NCI-H2081 (cell line): ENCODE measurements around the gene TJP2.

Experiments
- DNase-seq, 2 experiments: peaks; one replicate each; lab custom pipeline; 2025; lab: John Stamatoyannopoulos, UW

TJP2 gene

GRCh38 chr9:69173891-69174615, at the start of gene TJP2:
Gene TJP2, plus strand, starts transcription at chr9:69174277. Its CDS starts 96 bp downstream, at chr9:69174373.
- peak; percentile 51 to 70 for DNase-seq

- DNase-seq: no peak
Observed at GRCh38 chr9:69130456-69131441, 43.3 kb upstream of the TJP2 start.

DNA sequence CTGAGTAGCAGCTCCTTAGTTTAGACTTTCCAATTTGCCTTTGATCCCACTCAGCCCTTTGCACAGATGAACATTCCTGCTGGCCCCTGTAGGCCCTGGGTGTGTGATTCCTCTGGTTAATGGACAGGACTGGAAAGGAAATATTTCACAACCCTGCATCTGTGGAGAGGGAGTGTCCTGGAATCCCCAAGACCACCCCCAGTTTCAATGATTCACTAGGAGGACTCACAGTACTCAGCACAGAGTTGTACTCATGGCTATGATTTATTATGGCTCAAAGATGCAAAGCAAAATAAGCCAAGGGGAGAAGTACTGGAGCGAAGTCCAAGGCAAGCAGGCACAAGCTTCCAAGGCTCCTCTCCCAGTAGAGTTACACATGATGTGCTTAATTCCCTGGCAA, 42.4 kb upstream of the TJP2 start:
- DNase-seq: no peak

DNA sequence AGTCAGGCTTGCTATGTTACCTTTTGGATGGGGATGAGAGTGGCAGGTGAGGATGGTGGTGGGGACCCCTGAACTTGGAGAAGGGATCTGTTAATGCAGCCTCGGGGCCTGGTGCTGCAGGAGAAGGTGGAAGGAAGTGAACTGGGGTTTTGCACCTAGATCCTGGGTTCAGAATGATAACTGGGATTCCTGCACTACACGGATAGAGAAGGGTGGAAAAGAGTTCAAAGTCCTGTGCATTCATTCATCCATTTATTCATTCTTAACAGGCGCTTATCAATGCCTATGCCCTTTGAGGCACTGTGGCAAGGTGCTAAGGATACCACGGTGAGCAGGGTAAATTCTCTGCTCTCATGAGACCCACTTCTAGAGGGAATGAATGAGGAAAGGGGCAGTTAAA, 41.7 kb upstream of the TJP2 start:
- no peak for DNase-seq

DNA sequence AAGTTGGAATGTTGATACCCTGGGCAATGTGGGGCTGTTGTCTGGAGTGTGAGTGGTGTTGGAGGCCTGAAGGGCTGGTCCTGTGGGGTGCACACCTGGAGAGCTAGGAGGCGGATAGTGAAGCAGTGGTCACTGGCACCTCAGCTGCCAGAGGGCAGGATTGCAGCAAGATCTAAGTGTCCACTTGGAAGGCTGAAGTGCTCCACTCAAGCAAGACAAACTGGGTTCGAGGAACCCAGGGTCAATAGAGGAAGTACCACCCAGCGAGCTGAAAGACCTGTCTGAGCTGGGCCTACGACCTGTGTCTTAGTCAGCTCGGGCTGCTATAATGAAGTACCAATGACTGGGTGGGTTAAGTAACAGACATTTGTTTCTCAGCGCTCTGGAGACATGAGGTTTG, 39.7 kb upstream of the TJP2 start:
- no peak for DNase-seq

- no peak for DNase-seq
Observed at GRCh38 chr9:69136185-69136584, 37.9 kb upstream of the TJP2 start.

DNA sequence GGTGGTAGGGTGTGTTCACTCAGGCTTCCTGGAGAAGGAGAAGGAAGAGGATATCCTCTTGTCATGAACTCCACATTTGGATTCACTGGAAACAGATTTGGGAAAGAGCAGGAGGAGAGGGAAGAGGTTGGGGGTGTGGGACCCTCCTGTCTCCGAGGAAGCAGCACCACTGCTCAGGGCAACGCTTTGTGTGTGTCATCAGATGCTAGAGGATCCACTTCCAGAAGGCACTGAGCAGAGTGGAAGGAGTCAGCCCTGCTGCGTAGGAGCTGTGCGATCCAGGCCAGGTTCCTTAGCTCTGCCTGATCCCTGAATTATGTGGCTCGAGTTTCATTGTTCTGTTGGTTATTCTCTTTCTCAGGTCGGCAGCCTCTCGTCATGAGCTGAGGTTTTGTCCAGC, 37.3 kb upstream of the TJP2 start:
- no peak for DNase-seq

GRCh38 chr9:69137311-69137710, 36.8 kb upstream of the TJP2 start:
- no peak for DNase-seq

- DNase-seq: no peak
Observed at GRCh38 chr9:69139596-69139995, 34.5 kb upstream of the TJP2 start.

- no peak for DNase-seq
Observed at GRCh38 chr9:69140123-69140735, 33.8 kb upstream of the TJP2 start.

DNA sequence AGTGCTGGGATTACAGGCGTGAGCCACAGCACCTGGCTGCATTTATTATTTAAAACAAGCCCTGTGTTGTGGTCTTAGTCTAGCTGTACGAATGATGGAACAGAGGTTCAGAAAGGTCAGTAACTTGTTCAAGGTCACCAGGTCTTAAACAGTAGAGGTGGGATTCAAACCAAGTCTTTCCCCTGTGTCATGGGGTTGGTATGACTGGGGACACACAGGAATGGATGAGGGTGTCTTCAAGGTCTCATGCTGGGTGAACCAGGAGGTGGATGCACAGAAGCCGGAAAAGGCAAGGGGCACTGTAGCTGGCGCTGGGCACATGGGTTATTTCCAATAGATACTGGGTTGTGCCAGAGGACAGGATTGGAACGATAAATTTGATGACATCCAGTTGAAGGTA, 32.2 kb upstream of the TJP2 start:
- no peak for DNase-seq

DNA sequence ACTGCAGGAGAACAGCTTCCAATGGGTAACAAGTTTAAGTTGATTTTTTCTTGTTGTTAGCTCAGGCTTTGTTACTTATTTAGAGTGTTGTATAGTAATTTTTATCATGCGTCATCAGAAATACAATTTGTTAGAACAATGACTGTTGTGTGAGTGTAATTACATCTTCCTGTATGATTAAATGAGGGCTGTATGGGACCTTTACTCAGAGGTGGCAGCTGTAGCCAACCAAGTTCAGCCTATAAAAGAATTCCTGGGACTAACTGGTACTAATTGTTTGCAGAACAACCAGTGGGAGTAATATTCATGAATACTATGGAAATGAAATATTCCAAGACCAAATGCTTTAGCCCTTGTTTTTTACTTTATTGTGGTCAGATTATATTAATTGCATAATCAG, 30.8 kb upstream of the TJP2 start:
- no peak for DNase-seq

- DNase-seq: peak in 1 of 2 experiments; percentile 6
Observed at GRCh38 chr9:69145144-69145715, 28.8 kb upstream of the TJP2 start.

DNA sequence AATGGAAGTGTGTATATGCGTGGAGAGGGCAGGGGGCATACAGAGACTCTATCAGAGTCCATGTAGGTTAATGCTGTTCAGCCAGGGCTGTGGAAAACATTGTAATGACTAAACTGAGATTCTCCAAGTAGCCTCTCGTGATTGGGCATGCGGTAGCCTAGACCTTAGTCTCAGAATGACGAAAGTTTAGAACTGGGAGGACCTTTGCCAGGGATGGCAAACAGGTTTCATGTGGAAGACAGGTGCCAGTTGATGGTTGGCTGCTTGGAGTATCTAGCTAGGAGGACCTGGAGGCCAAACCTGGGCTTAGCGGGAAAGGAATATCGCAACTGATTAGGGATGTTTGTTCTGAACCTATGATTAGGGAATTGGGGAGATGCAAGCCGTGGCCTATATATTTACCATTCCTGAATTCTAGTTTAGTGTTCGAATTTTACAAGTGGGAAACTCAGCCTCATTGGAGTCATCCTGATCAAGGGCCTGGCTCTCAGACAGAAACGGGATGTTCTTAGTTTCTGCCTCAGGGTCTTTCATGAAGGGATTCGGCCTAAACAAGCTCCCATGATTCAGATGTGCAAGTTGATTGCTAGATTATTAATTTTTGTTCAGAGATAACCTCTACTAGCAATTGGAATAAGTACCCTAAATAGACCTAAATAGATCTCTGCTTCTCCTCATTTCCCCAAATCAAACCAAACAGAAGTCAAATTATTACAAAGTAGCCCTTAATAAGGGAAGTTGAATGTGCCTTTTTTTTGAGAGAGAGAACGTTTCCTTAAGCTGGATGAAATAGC, 26.8 kb upstream of the TJP2 start:
- DNase-seq: no peak

- peak; percentile 24 to 57 for DNase-seq
Observed at GRCh38 chr9:69149321-69149807, 24.7 kb upstream of the TJP2 start.

DNA sequence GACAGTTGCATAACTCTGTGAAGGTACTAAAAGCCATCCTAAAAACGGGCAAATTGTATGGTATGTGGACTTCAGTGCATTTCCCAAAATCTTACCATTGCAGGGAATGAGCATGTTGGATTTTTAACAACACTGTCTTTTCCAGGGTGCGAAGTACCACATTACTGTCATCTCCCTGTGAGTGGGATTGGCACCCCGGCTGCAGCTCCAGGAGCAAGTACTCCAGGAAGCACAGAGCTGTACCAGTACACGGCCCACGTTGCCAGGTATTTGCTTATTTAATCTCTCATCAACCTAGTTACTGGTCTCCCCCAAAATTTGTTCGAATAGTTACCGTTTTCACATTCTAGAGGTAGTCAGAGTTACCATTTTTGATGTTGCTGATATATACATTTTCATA, 22.6 kb upstream of the TJP2 start:
- no peak for DNase-seq

DNA sequence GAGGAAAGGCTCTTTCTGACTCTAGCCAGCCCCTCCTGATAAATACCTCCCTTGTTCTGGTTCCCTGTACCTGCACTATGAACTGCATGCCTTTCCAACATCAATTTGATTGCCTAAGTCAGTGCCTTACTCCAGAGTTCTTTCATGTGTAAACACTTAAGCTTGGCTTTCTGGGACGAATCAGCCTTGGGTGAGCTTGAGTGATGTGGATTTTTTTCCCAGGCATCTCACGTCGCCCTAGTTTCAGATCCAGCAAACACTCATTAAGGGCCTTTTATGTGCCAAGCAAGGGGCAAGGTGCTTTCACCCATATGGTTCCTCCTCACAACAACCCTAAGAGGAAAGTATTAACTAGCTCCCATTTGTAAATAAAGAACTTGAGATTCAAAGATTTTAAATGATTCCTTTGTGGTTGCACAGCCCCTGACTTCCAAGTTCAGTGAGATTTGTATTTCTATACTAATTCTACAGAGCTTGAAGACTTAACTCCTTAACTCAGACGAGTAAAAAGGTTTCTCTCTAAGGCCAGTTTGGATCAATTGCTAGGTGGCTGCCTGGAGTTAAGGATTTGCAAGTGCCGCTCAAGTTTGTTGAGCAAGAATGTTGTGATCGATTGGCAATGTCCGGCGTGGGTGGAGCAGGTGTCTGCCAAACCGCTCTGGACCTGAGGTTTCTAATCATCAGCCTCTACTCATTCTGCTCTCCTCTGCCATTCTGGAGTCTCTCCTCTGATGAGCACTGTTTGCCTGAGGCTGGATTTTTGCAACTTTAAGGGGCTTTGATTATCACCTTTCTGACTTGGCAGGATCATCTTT, 20.2 kb upstream of the TJP2 start:
- DNase-seq: peak in 1 of 2 experiments; percentile 4

GRCh38 chr9:69155341-69156030, 18.6 kb upstream of the TJP2 start:
- DNase-seq: no peak

- DNase-seq: no peak
Observed at GRCh38 chr9:69157751-69158466, 16.2 kb upstream of the TJP2 start.
